LNCaP clone FGC (cell line): ENCODE data around the gene KIF13A.
"Not testable (repeated sequence)": the region's sequence is repeated elsewhere in the genome, so short reads cannot be mapped to it uniquely, and the experiment has no call there.

Experiments
- DNase-seq: peaks from one replicate; pipeline ENCODE4 v3.0.0-alpha.2; 2011; ENCODE audit warnings: low read depth
- H3K4me3 ChIP-seq: 2 replicates; pipeline ENCODE4 v1.5.1; 2011; ENCODE audit warnings: mild to moderate bottlenecking, low read depth, low read length, control low read depth
- TF ChIP-seq, protein P1 (sequence below): IDR thresholded peaks from 2 replicates; pipeline ENCODE4 v1.5.1; 2012; ENCODE audit warnings: mild to moderate bottlenecking; ENCODE audit not compliant: control insufficient read depth, insufficient read depth; ENCODE audit errors: extremely low read depth

KIF13A gene

DNA sequence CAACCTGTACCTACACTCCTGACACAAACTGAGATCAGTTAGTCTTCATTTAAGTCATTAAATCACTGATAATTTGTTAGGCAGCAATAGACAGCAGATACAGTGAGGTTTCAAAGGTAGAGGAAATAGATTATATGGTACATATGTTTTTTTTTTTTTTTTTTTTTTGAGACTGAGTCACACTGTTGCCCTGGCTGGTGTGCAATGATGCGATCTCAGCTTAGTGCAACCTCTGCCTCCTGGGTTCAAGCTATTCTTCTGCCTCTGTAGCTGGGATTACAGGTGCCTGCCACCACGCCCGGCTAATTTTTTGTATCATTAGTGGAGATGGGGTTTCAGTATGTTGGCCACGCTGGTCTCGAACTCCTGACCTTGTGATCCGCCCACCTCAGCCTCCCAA lies 38.2 kb upstream of the KIF13A start:
- no peak overlapping the region for H3K4me3 ChIP-seq
- DNase-seq: no peak
- TF ChIP-seq, protein P1, sequence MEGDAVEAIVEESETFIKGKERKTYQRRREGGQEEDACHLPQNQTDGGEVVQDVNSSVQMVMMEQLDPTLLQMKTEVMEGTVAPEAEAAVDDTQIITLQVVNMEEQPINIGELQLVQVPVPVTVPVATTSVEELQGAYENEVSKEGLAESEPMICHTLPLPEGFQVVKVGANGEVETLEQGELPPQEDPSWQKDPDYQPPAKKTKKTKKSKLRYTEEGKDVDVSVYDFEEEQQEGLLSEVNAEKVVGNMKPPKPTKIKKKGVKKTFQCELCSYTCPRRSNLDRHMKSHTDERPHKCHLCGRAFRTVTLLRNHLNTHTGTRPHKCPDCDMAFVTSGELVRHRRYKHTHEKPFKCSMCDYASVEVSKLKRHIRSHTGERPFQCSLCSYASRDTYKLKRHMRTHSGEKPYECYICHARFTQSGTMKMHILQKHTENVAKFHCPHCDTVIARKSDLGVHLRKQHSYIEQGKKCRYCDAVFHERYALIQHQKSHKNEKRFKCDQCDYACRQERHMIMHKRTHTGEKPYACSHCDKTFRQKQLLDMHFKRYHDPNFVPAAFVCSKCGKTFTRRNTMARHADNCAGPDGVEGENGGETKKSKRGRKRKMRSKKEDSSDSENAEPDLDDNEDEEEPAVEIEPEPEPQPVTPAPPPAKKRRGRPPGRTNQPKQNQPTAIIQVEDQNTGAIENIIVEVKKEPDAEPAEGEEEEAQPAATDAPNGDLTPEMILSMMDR: no peak

DNA sequence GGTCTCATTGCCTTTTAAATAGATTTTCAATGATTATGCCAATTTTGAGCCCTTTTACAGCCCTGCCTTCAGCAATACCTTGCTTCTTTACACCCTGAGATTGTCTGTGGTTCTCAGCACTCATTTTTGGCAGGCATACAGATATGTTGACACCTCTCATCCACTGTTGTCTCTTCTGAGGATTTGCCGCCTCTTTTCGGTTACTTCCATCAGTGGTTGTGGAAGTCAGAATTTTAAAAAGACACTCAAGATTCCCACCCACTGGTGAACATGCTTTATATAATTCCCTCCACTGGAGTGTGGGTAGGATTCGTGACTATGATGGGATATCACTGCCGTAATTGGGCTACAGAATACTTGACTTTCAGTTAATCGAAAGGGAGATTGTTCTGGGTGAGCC lies 37.4 kb upstream of the KIF13A start:
- DNase-seq: no peak
- TF ChIP-seq, protein P1: no peak
- no peak overlapping the region for H3K4me3 ChIP-seq

DNA sequence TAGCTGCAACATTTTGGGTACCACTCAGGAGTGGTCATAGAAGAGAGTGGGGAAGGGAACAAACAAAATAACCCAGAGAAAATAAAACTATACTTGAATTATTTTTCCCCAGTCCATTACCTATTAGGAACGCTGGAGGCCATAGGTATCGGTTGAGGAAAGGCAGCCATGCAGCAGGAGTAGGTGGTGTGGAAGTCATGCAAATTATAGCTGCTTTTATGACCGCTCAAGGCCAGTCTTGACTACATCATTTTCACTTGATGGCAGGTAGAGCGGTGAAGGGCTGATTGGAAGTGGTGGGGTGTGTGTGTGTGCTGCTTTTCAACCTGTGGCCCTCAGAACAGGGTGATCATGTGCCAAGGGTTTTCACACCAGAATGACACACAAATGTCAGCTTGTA lies 36.5 kb upstream of the KIF13A start:
- no peak for DNase-seq
- TF ChIP-seq, protein P1: no peak
- H3K4me3 ChIP-seq: no peak overlapping the region

GRCh38 chr6:18022398-18023231 lies 35.2 kb upstream of the KIF13A start:
- no peak overlapping the region for H3K4me3 ChIP-seq
- DNase-seq: no peak
- TF ChIP-seq, protein P1: no peak

DNA sequence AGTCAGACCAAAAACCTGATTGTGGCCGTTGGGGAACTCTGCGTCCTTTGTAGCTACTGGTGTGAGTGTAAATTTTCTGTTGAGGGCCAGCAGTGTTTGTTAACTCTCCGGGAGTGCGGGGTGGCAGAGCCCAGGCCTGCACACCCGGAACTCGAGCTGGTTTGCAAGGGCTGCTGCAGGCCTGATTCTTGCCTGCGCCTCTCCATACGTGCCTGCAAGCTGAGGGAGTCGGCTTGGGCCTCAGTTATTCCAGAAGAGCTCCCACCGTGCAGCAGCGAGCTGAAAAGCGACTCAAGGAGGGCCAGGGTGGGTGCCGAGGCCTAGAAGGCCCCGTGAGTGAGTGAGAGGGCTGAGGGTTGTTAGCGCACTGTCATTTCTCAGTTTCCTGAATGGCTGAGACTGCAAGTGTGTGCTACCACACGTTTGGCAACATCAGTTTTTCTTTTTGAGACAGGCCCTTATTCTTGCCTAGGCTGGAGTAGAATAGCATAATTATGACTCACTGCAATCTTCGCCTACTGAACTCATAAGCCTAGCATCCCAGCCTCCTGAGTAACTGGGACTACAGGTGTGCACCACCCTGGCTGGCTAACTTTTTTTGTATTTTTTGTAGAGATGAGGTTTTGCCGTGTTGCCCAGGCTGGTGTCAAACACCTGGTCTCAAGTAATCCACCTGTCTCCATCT lies 33.9 kb upstream of the KIF13A start:
- no peak for DNase-seq
- TF ChIP-seq, protein P1: no peak
- no peak overlapping the region for H3K4me3 ChIP-seq

DNA sequence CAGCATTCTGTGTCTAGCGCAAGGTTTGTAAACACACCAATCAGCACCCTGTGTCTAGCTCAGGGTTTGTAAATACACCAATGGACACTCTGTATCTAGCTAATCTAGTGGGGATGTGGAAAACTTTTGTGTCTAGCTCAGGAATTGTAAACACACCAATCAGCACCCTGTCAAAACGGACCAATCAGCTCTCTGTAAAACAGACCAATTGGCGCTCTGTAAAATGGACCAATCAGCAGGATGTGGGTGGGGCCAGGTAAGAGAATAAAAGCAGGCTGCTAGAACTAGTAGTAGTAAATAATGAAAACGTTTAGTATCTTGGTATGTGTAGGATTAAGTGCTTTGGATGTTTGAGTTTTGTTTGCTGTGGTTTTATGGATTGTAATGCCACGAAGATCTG lies 33.1 kb upstream of the KIF13A start:
- not testable (repeated sequence) for DNase-seq, H3K4me3 ChIP-seq
